Ovary (tissue), 3 donors: ENCODE data around the gene MAPK1.
"Not testable (repeated sequence)": the region's sequence is repeated elsewhere in the genome, so short reads cannot be mapped to it uniquely, and the experiment has no call there.

Experiments used
- CTCF ChIP-seq, 3 donors: fragments of 450-650 bp in 2 of 3; fragments of 200-600 bp in 1 of 3; IDR thresholded peaks; one replicate each; pipeline versions ENCODE4 v1.5.1 to v1.8.0; 2016 to 2022; ENCODE audit warnings: antibody characterized with exemption in 3 of 3, mild to moderate bottlenecking in 1 of 3
- POLR2A ChIP-seq: fragments of 450-650 bp; IDR thresholded peaks from one replicate; pipeline ENCODE4 v1.6.1; 2017; ENCODE audit warnings: antibody characterized with exemption, mild to moderate bottlenecking, moderate library complexity
- donor health status: DM: no; HTN: no; CAD: no.

- not testable (repeated sequence) for TF ChIP-seq POLR2A; CTCF (IDR thresholded peaks at IDR 0.05)
Measured at GRCh38 chr22:21805325-21805724, 62.1 kb downstream of the MAPK1 start.
